K562 (cell line): ENCODE results near the gene RNF114. TPM values are rescaled to one million over a fixed set of nuclear protein-coding genes. Genes with fewer than 3 reads are reported as not detected.

Experiments
- CREB3 ChIP-seq: fragments of 450-650 bp; conservative IDR thresholded peaks from 2 replicates; pipeline ENCODE4 v1.6.1; 2016; ENCODE audit warnings: missing genetic modification characterization, low read depth, mild to moderate bottlenecking, missing compliant biosample characterization, moderate library complexity
- CREM ChIP-seq: IDR thresholded peaks from 2 replicates; pipeline ENCODE4 v1.6.1; 2014; ENCODE audit warnings: antibody characterized with exemption, low read depth
- EGR1 ChIP-seq: fragments of 450-650 bp; conservative IDR thresholded peaks from 2 replicates; pipeline ENCODE4 v1.6.1; 2017; ENCODE audit warnings: mild to moderate bottlenecking
- HNRNPL ChIP-seq: fragments of 200-400 bp; formaldehyde crosslinking; IDR thresholded peaks from 2 replicates; pipeline ENCODE4 v1.6.1; 2017; ENCODE audit warnings: low read depth, mild to moderate bottlenecking, low read length
- MAFF ChIP-seq: IDR thresholded peaks from 2 replicates; pipeline ENCODE4 v1.6.1; 2012; ENCODE audit warnings: low read length, improper control_type of control experiment
- NEUROD1 ChIP-seq: fragments of 150-350 bp; IDR thresholded peaks from 2 replicates; pipeline ENCODE4 v1.6.1; 2014; ENCODE audit warnings: borderline replicate concordance, low read length, low read depth; ENCODE audit not compliant: partially characterized antibody
- NFATC3 ChIP-seq: fragments of 450-650 bp; IDR thresholded peaks from 2 replicates; pipeline ENCODE4 v1.6.1; 2017; ENCODE audit warnings: mild to moderate bottlenecking
- NFE2 ChIP-seq: IDR thresholded peaks from 2 replicates; pipeline ENCODE4 v1.6.1; 2014; ENCODE audit warnings: antibody characterized with exemption, low read depth
- TEAD1 ChIP-seq, 2 experiments: fragments of 450-650 bp in 1 of 2; sonication (generic) in 1 of 2; formaldehyde crosslinking; IDR thresholded peaks; 2 replicates each; pipeline versions ENCODE4 v1.4.0 to v1.8.0; 2020 to 2022; ENCODE audit warnings: mild to moderate bottlenecking in 2 of 2, missing genetic modification reagents in 1 of 2
- ZC3H4 ChIP-seq: sonication (generic); formaldehyde crosslinking; IDR thresholded peaks from 2 replicates; pipeline ENCODE4 v1.9.0; 2021; ENCODE audit warnings: missing genetic modification reagents, borderline replicate concordance
- ZNF592 ChIP-seq: fragments of 450-650 bp; IDR thresholded peaks from 2 replicates; pipeline ENCODE4 v1.6.1; 2017; ENCODE audit warnings: antibody characterized with exemption, mild to moderate bottlenecking
- polyA plus RNA-seq, 8 experiments: library from polyadenylated mRNA; depleted of rRNA in 4 of 8; stranded (reverse) in 5 of 8; unstranded in 3 of 8; fragments of >200 nt; fragmentation: Nextera tagmentation in 2 of 8; fragmentation: Illumina TruSeq in 1 of 8; extraction: Ambion mirVana in 2 of 8; extraction: Trizol in 1 of 8; gene quantifications; 2 replicates each; pipeline versions ENCODE4 v1.2.1 to v1.2.3, GENCODE V29; 2011 to 2014; ENCODE audit warnings: inconsistent platforms in 1 of 8, missing spikeins in 1 of 8
- total RNA-seq, 7 experiments: library from RNA; depleted of rRNA in 6 of 7; stranded (reverse); fragments of >200 nt in 6 of 7; fragmentation: Illumina TruSeq in 2 of 7; extraction: Trizol in 2 of 7; gene quantifications; 2 replicates each; pipeline versions ENCODE4 v1.2.1 to v1.2.3, GENCODE V29; 2011 to 2021; ENCODE audit warnings: low replicate concordance in 1 of 7

Gene RNF114
- total and polyA plus RNA-seq, 9 of the 15 experiments (the other 6 are each of a cell fraction or from before 2014, with no cell fraction given), result 38.6 to 111 (median 62.6) TPM

GRCh38 chr20:49937027-49937929, 1.1 kb downstream of the RNF114 start (continued):
- TF ChIP-seq HNRNPL (0 out of 2 replicates have a peak, but pooled peaks have one; percentile 56), NFE2 (peak; percentile 32), ZC3H4 (CRISPR knock-in tag) (0 out of 2 replicates have a peak, but pooled peaks have one; percentile 66), CREM (0 out of 2 replicates have a peak, but pooled peaks have one; percentile 21), NFATC3 (no peak), EGR1 (no peak), ZNF592 (0 out of 2 replicates have a peak, but pooled peaks have one; percentile 15), MAFF (no peak), CREB3 (tag) (no peak), TEAD1 (CRISPR knock-in tag; IDR thresholded peaks at IDR 0.05) (0 out of 4 replicates have a peak, but pooled peaks of 1 of the 2 experiments have one; percentile 26), NEUROD1 (peak; percentile 19)
- TF ChIP-seq, all 486 proteins: peak for 13
